Psoas muscle (tissue), 8 donors: Measurements from ENCODE around the gene FANCC. TPM values are rescaled to one million over a fixed set of nuclear protein-coding genes. Genes with fewer than 3 reads are reported as not detected.
"Not testable (repeated sequence)": the region's sequence is repeated elsewhere in the genome, so short reads cannot be mapped to it uniquely, and the experiment has no call there.

Source experiments
- ATAC-seq, 4 donors: fragments of 200-7000 bp; cut with Tn5 transposase; one replicate each; pipeline ENCODE4 v1.9.1; 2020; ENCODE audit warnings: moderate library complexity in 3 of 4, mild to moderate bottlenecking in 2 of 4
- DNase-seq, 2 donors: peaks; one replicate each; pipeline ENCODE4 v3.0.0-alpha.2; 2020
- H3K27ac ChIP-seq: fragments of 200-600 bp; one replicate; pipeline ENCODE4 v1.8.0; 2022
- H3K27me3 ChIP-seq, 3 donors: fragments of 200-600 bp in 1 of 3; one replicate each; pipeline versions ENCODE4 v1.6.1 to v1.8.0; 2013 to 2022; ENCODE audit warnings: low read length in 2 of 3, mild to moderate bottlenecking in 2 of 3, moderate library complexity in 1 of 3; ENCODE audit not compliant: insufficient read depth in 3 of 3
- H3K36me3 ChIP-seq, 2 donors: fragments of 200-600 bp in 1 of 2; one replicate each; pipeline versions ENCODE4 v1.6.1 to v1.8.0; 2013 to 2022; ENCODE audit warnings: low read depth in 1 of 2, mild to moderate bottlenecking in 1 of 2, moderate library complexity in 1 of 2; ENCODE audit not compliant: insufficient read depth in 1 of 2
- H3K4me1 ChIP-seq: fragments of 200-600 bp; one replicate; pipeline ENCODE4 v1.8.0; 2022
- H3K4me3 ChIP-seq: fragments of 200-600 bp; one replicate; pipeline ENCODE4 v1.8.0; 2022; ENCODE audit warnings: mild to moderate bottlenecking
- H3K9me3 ChIP-seq: fragments of 200-600 bp; one replicate; pipeline ENCODE4 v1.8.0; 2022
- CTCF ChIP-seq: fragments of 200-600 bp; IDR thresholded peaks from one replicate; pipeline ENCODE4 v1.8.0; 2022; ENCODE audit warnings: antibody characterized with exemption
- WGBS, 3 donors: extraction: QIAGEN DNeasy Blood & Tissue Kit; methylation state at CpG; one replicate each; pipeline versions ENCODE4 v1.1.6 to v1.1.7; 2013; 5-methylcytosine and 5-hydroxymethylcytosine counted together
- intact Hi-C, 2 donors: fragments of 100-400 bp; cut with DNase I; formaldehyde crosslinking; loops; one replicate each; pipeline versions ENCODE4 v1.11.0 to v1.14.2; 2022
- polyA plus RNA-seq, 3 donors: library from polyadenylated mRNA; stranded (reverse); fragments of 200-250 nt; gene quantifications; one replicate each; pipeline ENCODE4 v1.2.3, GENCODE V29; 2013
- total RNA-seq, 4 donors: library from RNA; stranded (reverse); fragmentation: NEBNext Ultra II Directional in 2 of 4; extraction: Animal tissue kit (Norgen Biotek cat#: 25700) in 2 of 4; gene quantifications; one replicate each; pipeline versions ENCODE4 v1.2.1 to v1.2.4, GENCODE V29; 2021 to 2023
- donor health status: healthy with polysubstance abuse.
- donor health status: DM: no; HTN: no; CAD: no; lungs with moderate emphysema.
- donor health status: Bipolar disorder and iron deficiency.
- donor health status: healthy.
- donor health status: DM: yes; HTN: yes; CAD: no.
- donor health status: DM: no; HTN: no; CAD: no.
- donor health status: DM: no; HTN: no; CAD: no.
- donor health status: DM: yes; HTN: yes; CAD: no.

The FANCC gene
- total and polyA plus RNA-seq, 7 donors: 2.1 to 5.2 (median 3.6) TPM

- 97 to 100% (median 99%) methylated on average over 1 of the region's 1 CpG for WGBS, 3 donors
- Histone ChIP-seq H3K27ac (no peak overlapping the region), H3K9me3 (peaks cover 18% of the 10 kb centered on the region), H3K36me3 (no peaks in the 10 kb centered on the region), H3K4me3 (no peak overlapping the region), H3K27me3 (no peaks in the 10 kb centered on the region), H3K4me1 (peaks cover 5% of the 10 kb centered on the region)
- ATAC-seq: no peak
- no peak for TF ChIP-seq CTCF
- no peak for DNase-seq
- intact Hi-C loops: no loop called here
Measured at GRCh38 chr9:95280745-95281144, 36.8 kb downstream of the FANCC start.

DNA sequence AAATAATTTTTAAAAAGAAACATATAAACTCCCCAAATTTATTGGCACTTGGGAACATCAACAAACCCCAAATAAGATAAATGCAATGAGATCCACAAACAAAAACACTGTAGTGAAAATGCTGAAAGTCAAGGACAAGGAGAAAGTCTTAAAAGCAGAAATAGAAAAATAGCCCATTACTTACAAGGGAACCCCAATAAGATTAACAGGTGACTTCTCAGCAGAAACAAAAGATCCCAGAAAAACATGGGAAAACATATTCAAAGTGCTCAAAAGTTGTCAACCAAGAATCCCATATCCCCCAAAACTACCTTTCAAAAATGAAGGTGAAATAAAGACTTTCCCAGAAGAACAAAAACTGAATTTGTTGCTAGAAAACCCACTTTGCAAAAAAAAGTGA is 40.0 kb downstream of the FANCC start:
- Histone ChIP-seq H3K27ac (no peak overlapping the region), H3K4me1 (no peaks in the 10 kb centered on the region), H3K36me3 (no peaks in the 10 kb centered on the region), H3K9me3 (peaks cover 18% of the 10 kb centered on the region), H3K27me3 (no peaks in the 10 kb centered on the region), H3K4me3 (no peak overlapping the region)
- intact Hi-C loops: no loop called here
- no peak for DNase-seq
- no peak for TF ChIP-seq CTCF
- ATAC-seq: no peak

DNA sequence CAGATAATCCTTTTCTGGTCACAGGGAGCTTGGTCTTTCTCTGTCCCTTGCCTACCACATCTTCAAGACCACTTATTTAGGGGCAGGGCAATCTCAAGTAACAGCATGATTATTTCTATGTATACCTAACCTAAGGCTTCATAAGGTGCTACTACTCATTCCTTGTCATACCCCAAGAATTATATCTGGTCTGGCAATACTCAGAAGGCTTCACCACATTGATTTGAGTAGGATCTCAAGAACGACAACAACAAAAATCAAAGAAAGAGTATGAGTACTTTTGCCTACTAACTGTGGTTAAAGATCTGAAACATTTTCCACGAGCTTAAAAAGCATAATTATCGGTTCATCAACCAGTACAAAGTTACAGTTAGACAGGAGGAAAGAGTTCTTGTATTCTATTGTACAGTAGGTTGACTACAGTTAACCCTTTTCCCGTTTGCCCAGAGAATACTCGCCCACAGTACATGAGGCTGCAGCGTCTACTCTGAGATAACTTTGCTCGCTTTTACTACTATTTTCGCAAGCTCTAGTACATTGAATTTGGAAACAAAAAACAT is 41.0 kb downstream of the FANCC start:
- ATAC-seq (no peak), DNase-seq (no peak)
- no peak overlapping the region for H3K27ac ChIP-seq
- H3K4me3 ChIP-seq: no peak overlapping the region
- no peaks in the 10 kb centered on the region for H3K36me3 ChIP-seq
- H3K27me3 ChIP-seq: no peaks in the 10 kb centered on the region
- peaks cover 15% of the 10 kb centered on the region for H3K9me3 ChIP-seq
- WGBS, 3 donors: 87 to 93% (median 91%) methylated on average over 8 of the region's 8 CpGs
- no peaks in the 10 kb centered on the region for H3K4me1 ChIP-seq
- no peak for TF ChIP-seq CTCF
- intact Hi-C loops: no loop called here

- ATAC-seq, DNase-seq, H3K4me3 ChIP-seq, H3K27me3 ChIP-seq, intact Hi-C loops, H3K4me1 ChIP-seq, H3K9me3 ChIP-seq, H3K36me3 ChIP-seq, H3K27ac ChIP-seq: not testable (repeated sequence)
- 96 to 97% (median 96%) methylated on average over 2 of the region's 2 CpGs for WGBS, 3 donors
Measured at GRCh38 chr9:95274160-95274559, 43.3 kb downstream of the FANCC start.

- no peaks in the 10 kb centered on the region for H3K9me3 ChIP-seq
Measured at GRCh38 chr9:95273369-95274022, 44.0 kb downstream of the FANCC start.

More at GRCh38 chr9:95273369-95274022, 44.0 kb downstream of the FANCC start:
- no peaks in the 10 kb centered on the region for H3K36me3 ChIP-seq
- no peak overlapping the region for H3K27ac ChIP-seq
- no peaks in the 10 kb centered on the region for H3K4me1 ChIP-seq
- H3K27me3 ChIP-seq: no peaks in the 10 kb centered on the region
- ATAC-seq (no peak), DNase-seq (no peak)
- H3K4me3 ChIP-seq: no peak overlapping the region
- WGBS, 3 donors: 89 to 91% (median 91%) methylated on average over 4 of the region's 4 CpGs
- intact Hi-C loops: no loop called here
- TF ChIP-seq CTCF: no peak
